OCI-LY1 (cell line): ENCODE measurements around the gene OTOG.

ENCODE experiments used
- H2AFZ ChIP-seq: fragments of 200-600 bp; sonication (generic), shearing (Covaris generic); 2 replicates; pipeline ENCODE4 v1.6.0; 2014; ENCODE audit warnings: antibody characterized with exemption, mild to moderate bottlenecking, low read length
- H3F3A ChIP-seq: fragments of 200-600 bp; sonication (generic), shearing (Covaris generic); 2 replicates; pipeline ENCODE4 v1.6.0; 2014; ENCODE audit warnings: mild to moderate bottlenecking, antibody characterized with exemption, low read length, moderate library complexity; ENCODE audit not compliant: insufficient read depth
- H3K27ac ChIP-seq: fragments of 200-600 bp; sonication (generic); 2 replicates; pipeline ENCODE4 v1.5.1; 2014; ENCODE audit warnings: low read length, mixed run types, mild to moderate bottlenecking, low read depth; ENCODE audit not compliant: poor library complexity, severe bottlenecking
- H3K27me3 ChIP-seq: fragments of 200-600 bp; sonication (generic); 2 replicates; pipeline ENCODE4 v1.6.0; 2014; ENCODE audit warnings: antibody characterized with exemption, mild to moderate bottlenecking, low read length, moderate library complexity; ENCODE audit not compliant: insufficient read depth
- H3K36me3 ChIP-seq: fragments of 200-600 bp; sonication (generic); 2 replicates; pipeline ENCODE4 v1.6.1; 2014; ENCODE audit warnings: mild to moderate bottlenecking, antibody characterized with exemption, low read length, moderate library complexity, mixed read lengths; ENCODE audit not compliant: insufficient read depth
- H3K4me1 ChIP-seq: fragments of 200-600 bp; sonication (generic); 2 replicates; pipeline ENCODE4 v1.5.1; 2014; ENCODE audit warnings: mild to moderate bottlenecking, low read length, moderate library complexity; ENCODE audit not compliant: insufficient read depth, severe bottlenecking
- H3K4me2 ChIP-seq: fragments of 200-600 bp; sonication (generic), shearing (Covaris generic); 2 replicates; pipeline ENCODE4 v1.6.1; 2014; ENCODE audit warnings: low read length
- H3K4me3 ChIP-seq: fragments of 200-600 bp; sonication (generic); 2 replicates; pipeline ENCODE4 v1.5.1; 2014; ENCODE audit warnings: low read length, low read depth, mild to moderate bottlenecking, mixed read lengths; ENCODE audit not compliant: poor library complexity, severe bottlenecking
- H3K79me2 ChIP-seq: fragments of 200-600 bp; shearing (Covaris generic); 2 replicates; pipeline ENCODE4 v1.6.1; 2016; ENCODE audit warnings: mixed run types, low read length, mixed read lengths; ENCODE audit not compliant: insufficient read depth
- H3K9ac ChIP-seq: fragments of 200-600 bp; sonication (generic), shearing (Covaris generic); 2 replicates; pipeline ENCODE4 v1.6.1; 2014; ENCODE audit warnings: mild to moderate bottlenecking, low read length, mixed read lengths
- H3K9me2 ChIP-seq: fragments of 200-600 bp; sonication (generic), shearing (Covaris generic); 2 replicates; pipeline ENCODE4 v1.6.1; 2014; ENCODE audit warnings: low read depth, mild to moderate bottlenecking, low read length, mixed read lengths
- H3K9me3 ChIP-seq: fragments of 200-600 bp; shearing (Covaris generic); 2 replicates; pipeline ENCODE4 v1.6.1; 2014; ENCODE audit warnings: low read length, mixed read lengths
- H4K20me1 ChIP-seq: fragments of 200-600 bp; sonication (generic), shearing (Covaris generic); 2 replicates; pipeline ENCODE4 v1.6.0; 2016; ENCODE audit warnings: mild to moderate bottlenecking, low read length; ENCODE audit not compliant: insufficient read depth
- CTCF ChIP-seq: fragments of 200-600 bp; sonication (generic), shearing (Covaris generic); IDR thresholded peaks from 2 replicates; pipeline ENCODE4 v1.5.1; 2017; ENCODE audit warnings: mild to moderate bottlenecking, antibody characterized with exemption, low read length, moderate library complexity, mixed read lengths
- EZH2 ChIP-seq: fragments of 200-600 bp; sonication (generic), shearing (Covaris generic); IDR thresholded peaks from 2 replicates; pipeline ENCODE4 v1.8.0; 2017; ENCODE audit warnings: borderline replicate concordance, mixed run types, mild to moderate bottlenecking, antibody characterized with exemption, low read length, moderate library complexity, mixed read lengths

The OTOG gene

GRCh38 chr11:17528906-17529843, 17.9 kb upstream of the OTOG start:
- Histone ChIP-seq H3K9me3 (no peaks in the 10 kb centered on the region), H3K4me3 (no peak overlapping the region), H3K36me3 (no peaks in the 10 kb centered on the region), H3K27ac (no peak overlapping the region), H4K20me1 (no peaks in the 10 kb centered on the region), H3K4me1 (no peaks in the 10 kb centered on the region), H3K9ac (no peak overlapping the region), H3F3A (no peaks in the 10 kb centered on the region), H2AFZ (no peak overlapping the region), H3K4me2 (no peak overlapping the region), H3K79me2 (no peaks in the 10 kb centered on the region), H3K27me3 (peaks cover 8% of the 10 kb centered on the region), H3K9me2 (no peaks in the 10 kb centered on the region)
- TF ChIP-seq EZH2 (no peak), CTCF (no peak)

- Histone ChIP-seq H3K9me3 (no peaks in the 10 kb centered on the region), H3K36me3 (no peaks in the 10 kb centered on the region), H3K9me2 (no peaks in the 10 kb centered on the region), H3F3A (no peaks in the 10 kb centered on the region), H3K4me2 (no peak overlapping the region), H3K4me3 (no peak overlapping the region), H3K9ac (no peak overlapping the region), H3K27me3 (peaks cover 11% of the 10 kb centered on the region), H2AFZ (no peak overlapping the region), H3K4me1 (no peaks in the 10 kb centered on the region), H3K27ac (no peak overlapping the region), H4K20me1 (no peaks in the 10 kb centered on the region), H3K79me2 (no peaks in the 10 kb centered on the region)
- TF ChIP-seq EZH2 = no peak
- no peak for TF ChIP-seq CTCF
Measured at GRCh38 chr11:17529844-17530185, 17.2 kb upstream of the OTOG start.

- no peaks in the 10 kb centered on the region for H3K9me2 ChIP-seq
- no peaks in the 10 kb centered on the region for H3K36me3 ChIP-seq
- no peaks in the 10 kb centered on the region for H3K9me3 ChIP-seq
- H2AFZ ChIP-seq = no peak overlapping the region
- TF ChIP-seq EZH2 = no peak
- no peak for TF ChIP-seq CTCF
- H4K20me1 ChIP-seq = no peaks in the 10 kb centered on the region
- H3K27ac ChIP-seq = no peak overlapping the region
- no peaks in the 10 kb centered on the region for H3K79me2 ChIP-seq
- no peaks in the 10 kb centered on the region for H3F3A ChIP-seq
- H3K4me1 ChIP-seq = no peaks in the 10 kb centered on the region
- no peak overlapping the region for H3K4me3 ChIP-seq
- H3K4me2 ChIP-seq = no peak overlapping the region
- peaks cover 11% of the 10 kb centered on the region for H3K27me3 ChIP-seq
- H3K9ac ChIP-seq = no peak overlapping the region
Measured at GRCh38 chr11:17531071-17531600, 15.9 kb upstream of the OTOG start.
